Mucosa of descending colon (tissue), 3 donors: ENCODE data around the gene PUSL1. TPM values are rescaled to one million over a fixed set of nuclear protein-coding genes. Genes with fewer than 3 reads are reported as not detected.
A peak's percentile ranks its signal among the peaks of the same experiment; 100 is the strongest.

Source experiments
- ATAC-seq: fragments of 200-7000 bp; cut with Tn5 transposase; one replicate; pipeline ENCODE4 v1.9.1; 2020; ENCODE audit warnings: mild to moderate bottlenecking, moderate library complexity
- DNase-seq, 3 donors: peaks; one replicate each; pipeline ENCODE4 v3.0.0-alpha.2; 2020
- H3K36me3 ChIP-seq: fragments of 200-600 bp; one replicate; pipeline ENCODE4 v1.8.0; 2021; ENCODE audit warnings: low read depth, mild to moderate bottlenecking
- H3K4me1 ChIP-seq: fragments of 200-600 bp; one replicate; pipeline ENCODE4 v1.8.0; 2021; ENCODE audit warnings: low read depth, mild to moderate bottlenecking
- H3K4me3 ChIP-seq: fragments of 200-600 bp; one replicate; pipeline ENCODE4 v1.8.0; 2021; ENCODE audit warnings: mild to moderate bottlenecking
- H3K9me3 ChIP-seq: fragments of 200-600 bp; one replicate; pipeline ENCODE4 v1.8.0; 2021; ENCODE audit warnings: mild to moderate bottlenecking
- CTCF ChIP-seq: fragments of 200-600 bp; IDR thresholded peaks from one replicate; pipeline ENCODE4 v1.8.0; 2022; ENCODE audit warnings: antibody characterized with exemption, mild to moderate bottlenecking
- intact Hi-C, 2 donors: fragments of 100-400 bp; cut with DNase I in 1 of 2; cut with micrococcal nuclease in 1 of 2; formaldehyde crosslinking; loops; one replicate each; pipeline versions ENCODE4 v1.11.0 to v1.11.1; 2022; cut with DNase I, micrococcal nuclease
- total RNA-seq, 3 donors: library from RNA; stranded (reverse); fragmentation: NEBNext Ultra II Directional in 2 of 3; extraction: Animal tissue kit (Norgen Biotek cat#: 25700) in 2 of 3; gene quantifications; one replicate each; pipeline versions ENCODE4 v1.2.1 to v1.2.4, GENCODE V29; 2021 to 2023
- donor health status: DM: no; HTN: no; CAD: no; lungs with moderate emphysema.
- donor health status: DM: no; HTN: no; CAD: no.
- donor health status: DM: no; HTN: yes; CAD: no.

The PUSL1 gene
- total RNA-seq, 3 donors from 2014 or later = 12.4 to 15.9 (median 15.4) TPM

- Histone ChIP-seq H3K36me3 (no peaks in the 10 kb centered on the region), H3K9me3 (no peaks in the 10 kb centered on the region), H3K4me3 (no peak overlapping the region), H3K4me1 (peaks cover 12% of the 10 kb centered on the region)
- ATAC-seq = no peak
- DNase-seq = no peak
- intact Hi-C loops = no loop called here
- no peak for TF ChIP-seq CTCF
Observed at GRCh38 chr1:1279028-1279427, 29.4 kb upstream of the PUSL1 start.

DNA sequence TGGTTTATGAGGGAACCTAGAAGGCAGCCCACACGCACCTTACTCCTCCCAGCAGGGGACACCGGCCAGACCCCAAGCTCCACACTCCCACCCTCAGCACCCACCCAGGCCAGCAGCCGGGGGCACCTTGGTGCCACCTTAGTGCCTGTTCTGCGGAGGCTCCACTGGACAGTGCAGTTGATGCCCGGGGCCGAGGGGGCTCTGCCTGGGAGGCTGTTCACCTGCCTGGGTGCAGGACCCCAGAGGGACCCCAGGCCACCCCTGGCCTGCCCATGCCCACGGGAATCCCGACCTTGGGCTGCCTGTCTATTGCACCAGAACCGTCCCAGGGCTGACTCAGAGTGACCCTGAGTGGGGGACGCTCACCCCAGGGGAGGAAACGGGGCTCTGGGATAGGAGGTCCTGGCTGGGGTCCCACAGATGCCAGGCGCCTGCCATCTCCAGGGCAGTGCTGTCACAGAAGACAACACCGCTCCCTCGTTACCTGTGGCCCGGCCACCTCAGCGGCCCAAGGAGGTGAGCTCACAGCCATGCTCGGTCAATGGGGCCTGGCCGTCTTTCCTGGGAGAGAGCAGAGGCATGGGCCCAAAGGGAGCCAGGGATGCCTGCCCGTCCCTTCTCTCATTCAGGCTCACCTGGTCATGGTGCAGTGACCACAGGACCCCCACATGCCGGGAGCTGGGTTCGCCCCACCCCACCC is 27.5 kb upstream of the PUSL1 start:
- ATAC-seq (no peak), DNase-seq (peak in 1 of 3 donors; percentile 57)
- H3K36me3 ChIP-seq = no peaks in the 10 kb centered on the region
- intact Hi-C loops = no loop called here
- H3K4me3 ChIP-seq = no peak overlapping the region
- no peak for TF ChIP-seq CTCF
- peaks cover 18% of the 10 kb centered on the region for H3K4me1 ChIP-seq
- H3K9me3 ChIP-seq = no peaks in the 10 kb centered on the region

DNA sequence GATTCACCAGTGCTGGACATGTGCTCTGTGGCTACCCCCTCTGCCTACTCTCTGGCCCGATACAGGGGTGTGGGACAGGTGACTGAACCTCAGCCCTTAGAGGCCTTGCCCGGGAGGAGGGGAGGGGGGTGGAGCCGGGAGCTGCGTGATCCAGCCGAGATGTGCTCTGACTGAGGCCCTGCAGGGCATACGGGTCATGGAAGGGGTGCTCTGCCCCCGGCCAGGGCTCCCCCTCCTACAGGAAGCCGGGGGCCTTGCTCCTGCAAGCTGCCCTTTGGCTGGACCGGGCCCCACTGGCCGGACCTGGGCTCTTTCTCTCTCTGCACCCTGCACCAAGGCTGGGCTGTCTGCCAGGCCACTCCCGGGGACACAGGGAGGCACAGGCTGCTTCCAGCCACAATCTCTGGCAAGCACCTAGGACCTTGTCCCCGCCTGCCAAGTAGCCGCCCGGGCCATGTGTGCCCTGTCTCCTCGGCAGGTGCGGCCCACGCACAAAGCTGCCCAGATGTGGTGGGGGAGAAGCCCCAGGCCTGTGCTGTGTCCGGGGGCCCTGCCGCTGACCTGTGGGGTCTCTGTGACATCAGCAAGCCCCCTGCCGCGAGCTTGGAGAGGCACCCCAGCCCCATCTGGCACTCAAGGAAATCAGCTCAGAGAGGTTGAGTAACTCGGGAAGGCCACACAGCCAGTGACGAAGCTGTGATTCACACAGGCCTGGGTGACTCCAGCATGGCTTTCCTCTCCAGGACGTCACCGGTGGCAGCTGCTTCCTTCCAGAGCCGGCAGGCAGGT is 26.7 kb upstream of the PUSL1 start:
- no peak for TF ChIP-seq CTCF
- intact Hi-C loops = no loop called here
- ATAC-seq = peak; percentile 93

GRCh38 chr1:1282998-1283397 is 25.4 kb upstream of the PUSL1 start:
- TF ChIP-seq CTCF = no peak
- H3K9me3 ChIP-seq = no peaks in the 10 kb centered on the region
- peaks cover 18% of the 10 kb centered on the region for H3K4me1 ChIP-seq
- no peak overlapping the region for H3K4me3 ChIP-seq
- H3K36me3 ChIP-seq = no peaks in the 10 kb centered on the region
- intact Hi-C loops = no loop called here
- ATAC-seq (no peak), DNase-seq (no peak)

More for the DNA sequence above, 26.7 kb upstream of the PUSL1 start:
- DNase-seq = peak; percentile 93
- H3K4me3 ChIP-seq = no peak overlapping the region
- no peaks in the 10 kb centered on the region for H3K36me3 ChIP-seq
- H3K4me1 ChIP-seq = peaks cover 18% of the 10 kb centered on the region
- H3K9me3 ChIP-seq = no peaks in the 10 kb centered on the region

DNA sequence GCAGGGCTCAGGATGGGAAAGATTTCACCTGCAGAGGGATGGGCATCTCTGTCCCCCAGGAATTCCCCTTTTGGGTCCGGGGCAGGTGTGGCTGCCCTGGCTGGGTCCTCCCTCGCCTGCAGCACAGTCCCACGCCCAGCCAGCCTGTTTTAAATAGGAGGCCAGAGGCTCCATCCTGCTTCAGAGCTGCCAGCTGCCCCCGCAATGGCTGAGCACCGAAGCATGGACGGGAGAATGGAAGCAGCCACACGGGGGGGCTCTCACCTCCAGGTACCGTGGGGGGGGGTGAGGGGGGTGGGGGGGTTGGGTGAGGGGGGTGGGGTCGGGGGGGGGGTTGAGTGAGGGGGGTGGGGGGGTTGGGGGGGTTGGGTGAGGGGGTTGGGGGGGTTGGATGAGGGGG is 24.6 kb upstream of the PUSL1 start:
- intact Hi-C loops = no loop called here
- no peak for ATAC-seq
- no peaks in the 10 kb centered on the region for H3K36me3 ChIP-seq

More for the DNA sequence above, 24.6 kb upstream of the PUSL1 start:
- peak in 1 of 3 donors; percentile 50 for DNase-seq
- H3K4me3 ChIP-seq = no peak overlapping the region
- no peaks in the 10 kb centered on the region for H3K9me3 ChIP-seq
- peaks cover 18% of the 10 kb centered on the region for H3K4me1 ChIP-seq
- no peak for TF ChIP-seq CTCF
